HepG2 (cell line): ENCODE measurements around the gene TMEM218. TPM values are rescaled to one million over a fixed set of nuclear protein-coding genes. Genes with fewer than 3 reads are reported as not detected.

Experiments
- ATF1 ChIP-seq: IDR thresholded peaks from 2 replicates; pipeline ENCODE4 v1.6.1; 2016; ENCODE audit warnings: mild to moderate bottlenecking, control low read depth
- DPF2 ChIP-seq: sonication (generic); formaldehyde crosslinking; IDR thresholded peaks from 2 replicates; pipeline ENCODE4 v1.4.0; 2020; ENCODE audit warnings: mild to moderate bottlenecking, low read depth, missing genetic modification reagents, borderline replicate concordance
- EP300 ChIP-seq, 3 experiments: sonication (generic) in 1 of 3; formaldehyde crosslinking in 1 of 3; IDR thresholded peaks; 2 replicates each; pipeline versions ENCODE4 v1.5.1 to v1.6.1; 2011 to 2020; ENCODE audit warnings: low read depth in 2 of 3, low read length in 2 of 3, borderline replicate concordance in 1 of 3, improper control_type of control experiment in 1 of 3, mild to moderate bottlenecking in 1 of 3, missing genetic modification reagents in 1 of 3, moderate library complexity in 1 of 3
- KAT8 ChIP-seq: IDR thresholded peaks from 2 replicates; pipeline ENCODE4 v1.6.1; 2016; ENCODE audit warnings: missing genetic modification reagents, missing compliant biosample characterization
- KLF15 ChIP-seq: sonication (generic); formaldehyde crosslinking; IDR thresholded peaks from 2 replicates; pipeline ENCODE4 v1.8.1; 2023; ENCODE audit warnings: borderline replicate concordance, mild to moderate bottlenecking, inconsistent platforms, missing genetic modification reagents, mixed read lengths
- KLF16 ChIP-seq, 2 experiments: sonication (generic) in 1 of 2; formaldehyde crosslinking in 1 of 2; IDR thresholded peaks; 2 replicates each; pipeline versions ENCODE4 v1.6.1 to v1.8.0; 2016 to 2023; ENCODE audit warnings: missing genetic modification reagents in 2 of 2, missing compliant biosample characterization in 1 of 2
- KLF6 ChIP-seq: IDR thresholded peaks from 2 replicates; pipeline ENCODE4 v1.8.0; 2016; ENCODE audit warnings: missing biosample characterization, missing genetic modification reagents
- NCOR1 ChIP-seq: fragments of 200-600 bp; sonication (generic); IDR thresholded peaks from 2 replicates; pipeline ENCODE4 v1.7.0; 2017; ENCODE audit warnings: antibody characterized with exemption, low read length, borderline replicate concordance
- PHF21A ChIP-seq: sonication (generic); formaldehyde crosslinking; IDR thresholded peaks from 2 replicates; pipeline ENCODE4 v1.5.0; 2020; ENCODE audit warnings: mild to moderate bottlenecking, missing genetic modification reagents
- SSRP1 ChIP-seq: IDR thresholded peaks from 2 replicates; pipeline ENCODE4 v1.6.1; 2016; ENCODE audit warnings: control low read depth
- SYNCRIP ChIP-seq: fragments of 200-400 bp; formaldehyde crosslinking; IDR thresholded peaks from 2 replicates; pipeline ENCODE4 v1.6.1; 2018; ENCODE audit warnings: mild to moderate bottlenecking, low read depth, low read length; ENCODE audit not compliant: insufficient read depth
- TEAD2 ChIP-seq: sonication (generic); formaldehyde crosslinking; IDR thresholded peaks from 2 replicates; pipeline ENCODE4 v1.9.0; 2021; ENCODE audit warnings: missing genetic modification reagents
- TFAP4 ChIP-seq: sonication (generic); IDR thresholded peaks from 2 replicates; pipeline ENCODE4 v1.6.1; 2016; ENCODE audit warnings: low read depth, borderline replicate concordance
- THAP7 ChIP-seq: sonication (generic); formaldehyde crosslinking; IDR thresholded peaks from 2 replicates; pipeline ENCODE4 v1.8.1; 2023; ENCODE audit warnings: mild to moderate bottlenecking, missing genetic modification reagents
- ZBTB42 ChIP-seq: sonication (generic); formaldehyde crosslinking; IDR thresholded peaks from 2 replicates; pipeline ENCODE4 v1.5.0; 2020; ENCODE audit warnings: mild to moderate bottlenecking, missing genetic modification reagents
- ZFYVE20 ChIP-seq: sonication (generic); formaldehyde crosslinking; IDR thresholded peaks from 2 replicates; pipeline ENCODE4 v1.8.0; 2023; ENCODE audit warnings: low read depth, mild to moderate bottlenecking, moderate library complexity, missing genetic modification reagents, borderline replicate concordance
- ZMYM3 ChIP-seq: sonication (generic); formaldehyde crosslinking; IDR thresholded peaks from 2 replicates; pipeline ENCODE4 v1.5.1; 2020; ENCODE audit warnings: mild to moderate bottlenecking, missing genetic modification reagents
- ZNF180 ChIP-seq: sonication (generic); formaldehyde crosslinking; IDR thresholded peaks from 2 replicates; pipeline ENCODE4 v1.4.0; 2020; ENCODE audit warnings: low read depth, missing genetic modification reagents, borderline replicate concordance
- ZNF20 ChIP-seq: sonication (generic); formaldehyde crosslinking; IDR thresholded peaks from 2 replicates; pipeline ENCODE4 v1.4.0; 2020; ENCODE audit warnings: mild to moderate bottlenecking, moderate library complexity, missing genetic modification reagents
- ZNF281 ChIP-seq: sonication (generic); formaldehyde crosslinking; IDR thresholded peaks from 2 replicates; pipeline ENCODE4 v1.4.0; 2020; ENCODE audit warnings: missing genetic modification reagents, borderline replicate concordance
- ZNF362 ChIP-seq: sonication (generic); formaldehyde crosslinking; IDR thresholded peaks from 2 replicates; pipeline ENCODE4 v1.4.0; 2020; ENCODE audit warnings: missing genetic modification reagents, mild to moderate bottlenecking, borderline replicate concordance
- ZNF556 ChIP-seq: sonication (generic); formaldehyde crosslinking; IDR thresholded peaks from 2 replicates; pipeline ENCODE4 v1.4.0; 2020; ENCODE audit warnings: mild to moderate bottlenecking, missing genetic modification reagents, borderline replicate concordance
- ZNF790 ChIP-seq: sonication (generic); formaldehyde crosslinking; IDR thresholded peaks from 2 replicates; pipeline ENCODE4 v1.8.0; 2022; ENCODE audit warnings: missing genetic modification reagents, mild to moderate bottlenecking, borderline replicate concordance
- polyA plus RNA-seq, 8 experiments: library from polyadenylated mRNA; depleted of rRNA in 3 of 8; stranded (reverse) in 7 of 8; unstranded in 1 of 8; fragments of >200 nt; fragmentation: Illumina TruSeq in 4 of 8; extraction: Trizol in 4 of 8; gene quantifications; 2 replicates each; pipeline versions ENCODE4 v1.2.1 to v1.2.3, GENCODE V29; 2011 to 2016; ENCODE audit warnings: low read depth in 4 of 8, missing spikeins in 1 of 8, mixed read lengths in 1 of 8; ENCODE audit not compliant: insufficient read depth in 1 of 8
- total RNA-seq, 5 experiments: library from RNA; depleted of rRNA; stranded (reverse); fragments of >200 nt; fragmentation: Illumina TruSeq; extraction: Trizol; gene quantifications; 2 replicates each; pipeline ENCODE4 v1.2.3, GENCODE V29; 2016; ENCODE audit warnings: low read depth in 1 of 5

The TMEM218 gene
- total and polyA plus RNA-seq, 2 of the 13 experiments (the other 11 are each of a cell fraction or from before 2014, with no cell fraction given) = 11.8 to 14.0 TPM

- TF ChIP-seq TFAP4 (no peak), KLF16 (CRISPR knock-in tag; IDR thresholded peaks at IDR 0.05) (no peak), ZFYVE20 (no peak), TEAD2 (CRISPR knock-in tag) (no peak), KLF6 (no peak), THAP7 (CRISPR knock-in tag) (no peak), ATF1 (CRISPR knock-in tag) (0 out of 2 replicates have a peak, but pooled peaks have one; percentile 19), ZMYM3 (CRISPR knock-in tag) (peak; percentile 40; the same call in 1 of the 2 replicates), EP300 (IDR thresholded peaks at IDR 0.05; ENCODE audit: low read depth in 2 of 2, low read length in 2 of 2) (peak in 1 of 2 experiments; percentile 35; a peak in 2 of 4 replicates), EP300 (CRISPR knock-in tag; IDR thresholded peaks at IDR 0.05; ENCODE audit: borderline replicate concordance) (no peak), DPF2 (peak; percentile 59; the same call in 1 of the 2 replicates), ZNF281 (peak; percentile 40; the same call in 1 of the 2 replicates), SYNCRIP (no peak), ZNF362 (peak; percentile 33; the same call in 1 of the 2 replicates), KAT8 (CRISPR knock-in tag) (no peak; the same call in 1 of the 2 replicates), KLF15 (CRISPR knock-in tag) (no peak), ZNF556 (CRISPR knock-in tag) (no peak), ZNF180 (no peak), ZBTB42 (CRISPR knock-in tag) (no peak), ZNF20 (no peak), PHF21A (CRISPR knock-in tag) (peak; percentile 58; the same call in 1 of the 2 replicates), SSRP1 (no peak), ZNF790 (no peak), NCOR1 (no peak)
Observed at GRCh38 chr11:125070699-125071254, 40.6 kb downstream of the TMEM218 start (continued).
